Fibroblast of gingiva (primary cell): ENCODE results near the gene PILRA.
"Not testable (repeated sequence)": the region's sequence is repeated elsewhere in the genome, so short reads cannot be mapped to it uniquely, and the experiment has no call there.

Experiments used
- DNase-seq: peaks from one replicate; pipeline ENCODE4 v3.0.0-alpha.2; 2011; ENCODE audit warnings: low read depth

PILRA gene

DNA sequence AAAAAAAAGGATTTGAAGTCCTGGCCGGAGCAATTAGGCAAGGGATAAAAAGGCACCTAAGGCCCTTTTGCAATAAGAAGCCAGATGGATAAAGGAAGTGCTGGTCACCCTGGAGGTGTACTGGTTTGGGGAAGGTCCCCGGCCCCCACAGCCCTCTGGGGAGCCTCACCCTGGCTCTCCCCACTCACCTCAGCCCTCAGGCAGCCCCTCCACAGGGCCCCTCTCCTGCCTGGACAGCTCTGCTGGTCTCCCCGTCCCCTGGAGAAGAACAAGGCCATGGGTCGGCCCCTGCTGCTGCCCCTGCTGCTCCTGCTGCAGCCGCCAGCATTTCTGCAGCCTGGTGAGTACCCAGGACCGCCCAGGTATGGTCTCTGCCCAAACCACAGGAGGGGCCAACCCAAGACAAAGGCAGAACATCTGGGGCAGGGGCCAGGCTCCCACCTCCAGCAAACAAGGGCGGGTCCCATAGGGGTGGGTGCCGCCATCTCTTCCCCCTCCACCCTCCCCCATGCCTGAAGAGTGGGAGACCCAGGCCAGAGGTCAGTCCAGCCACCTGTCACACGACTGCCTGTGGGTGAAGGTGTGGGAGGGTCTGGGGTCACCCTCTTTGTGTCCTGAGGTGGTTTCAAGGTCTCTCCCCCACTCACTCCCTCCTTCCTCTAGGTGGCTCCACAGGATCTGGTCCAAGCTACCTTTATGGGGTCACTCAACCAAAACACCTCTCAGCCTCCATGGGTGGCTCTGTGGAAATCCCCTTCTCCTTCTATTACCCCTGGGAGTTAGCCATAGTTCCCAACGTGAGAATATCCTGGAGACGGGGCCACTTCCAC lies 15.0 kb upstream of the PILRA start, which contains the start of gene PILRB:
Gene PILRB, plus strand, starts transcription at position 91 of the 830 bp plus-strand sequence. Its CDS starts 186 bp downstream, at position 277.
- no peak for DNase-seq

GRCh38 chr7:100358857-100359212 lies 14.5 kb upstream of the PILRA start:
- DNase-seq, result no peak

- DNase-seq, result no peak
Observed at GRCh38 chr7:100360135-100360854, 13.0 kb upstream of the PILRA start.

- DNase-seq, result no peak
Observed at GRCh38 chr7:100363098-100363497, 10.2 kb upstream of the PILRA start.

DNA sequence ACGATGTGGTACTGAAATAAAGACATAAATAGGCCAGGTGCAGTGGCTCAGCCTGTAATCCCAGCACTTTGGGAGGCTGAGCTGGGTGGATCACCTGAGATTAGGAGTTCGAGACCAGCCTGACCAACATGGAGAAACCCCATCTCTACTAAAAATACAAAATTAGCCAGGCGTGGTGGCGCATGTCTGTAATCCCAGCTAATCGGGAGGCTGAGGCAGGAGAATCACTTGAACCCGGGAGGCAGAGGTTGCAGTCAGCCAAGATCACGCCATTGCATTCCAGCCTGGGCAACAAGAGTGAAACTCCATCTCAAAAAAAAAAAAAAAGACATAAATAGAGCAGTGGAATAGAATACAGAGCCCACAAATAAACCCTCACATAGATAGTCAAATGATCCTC lies 9.5 kb upstream of the PILRA start:
- DNase-seq, result not testable (repeated sequence)

- no peak for DNase-seq
Observed at GRCh38 chr7:100364480-100364879, 8.8 kb upstream of the PILRA start.

- DNase-seq, result not testable (repeated sequence)
Observed at GRCh38 chr7:100365998-100366367, 7.3 kb upstream of the PILRA start.

- no peak for DNase-seq
Observed at GRCh38 chr7:100366411-100367250, 6.7 kb upstream of the PILRA start.

DNA sequence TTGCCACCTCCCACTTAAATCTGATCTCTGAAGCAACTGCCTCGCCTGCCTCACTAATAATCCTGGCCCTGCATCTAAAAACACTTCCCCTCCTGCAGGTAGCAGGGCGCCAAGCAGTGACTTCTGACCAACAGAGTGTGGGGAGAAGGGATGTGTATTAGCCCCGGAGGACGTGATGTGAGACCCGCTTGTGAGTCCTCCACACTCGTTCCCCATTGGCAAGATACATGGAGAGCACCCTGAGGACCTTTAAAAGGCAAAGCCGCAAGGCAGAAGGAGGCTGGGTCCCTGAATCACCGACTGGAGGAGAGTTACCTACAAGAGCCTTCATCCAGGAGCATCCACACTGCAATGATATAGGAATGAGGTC lies 6.1 kb upstream of the PILRA start:
- DNase-seq, result no peak

- DNase-seq, result no peak
Observed at GRCh38 chr7:100367676-100368613, 5.3 kb upstream of the PILRA start.

DNA sequence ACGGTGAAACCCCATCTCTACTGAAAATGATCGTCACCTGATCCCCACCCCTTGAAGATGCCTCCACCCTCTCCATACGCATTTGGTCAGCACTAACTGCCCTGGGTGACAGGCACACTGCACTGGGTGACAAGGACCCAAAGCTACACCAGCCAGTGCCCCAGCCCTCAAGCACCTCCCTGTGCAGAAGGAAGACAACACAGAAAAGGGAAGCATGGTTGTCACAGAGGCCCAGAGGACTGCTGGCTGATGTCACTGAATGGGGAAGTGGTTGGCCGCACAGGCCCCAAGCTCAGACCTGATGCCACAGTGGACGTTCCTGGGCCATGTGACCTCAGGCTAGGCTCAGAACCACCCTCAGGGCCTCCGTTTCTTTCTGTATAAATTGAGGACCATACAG lies 4.2 kb upstream of the PILRA start:
- DNase-seq, result no peak

DNA sequence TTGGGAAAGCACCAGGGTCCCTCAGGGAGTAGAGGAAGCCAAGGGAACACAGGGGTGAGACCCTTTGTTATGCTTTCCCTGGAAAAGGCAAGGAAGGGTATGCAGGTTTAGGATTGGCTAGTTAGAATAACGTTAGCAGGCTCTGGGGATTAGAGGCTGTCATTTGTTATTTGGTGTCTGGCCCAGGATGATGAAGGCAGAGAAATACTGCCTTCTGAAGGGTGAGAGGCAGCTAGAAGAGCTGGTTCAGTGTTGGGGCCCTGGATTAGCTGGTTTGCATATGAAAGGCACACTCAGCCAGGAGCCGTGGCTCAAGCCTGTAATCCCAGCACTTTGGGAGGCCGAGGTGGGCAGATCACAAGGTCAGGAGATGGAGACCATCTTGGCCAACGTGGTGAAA lies 3.0 kb upstream of the PILRA start:
- no peak for DNase-seq

GRCh38 chr7:100370746-100371145 lies 2.5 kb upstream of the PILRA start:
- DNase-seq, result no peak

DNA sequence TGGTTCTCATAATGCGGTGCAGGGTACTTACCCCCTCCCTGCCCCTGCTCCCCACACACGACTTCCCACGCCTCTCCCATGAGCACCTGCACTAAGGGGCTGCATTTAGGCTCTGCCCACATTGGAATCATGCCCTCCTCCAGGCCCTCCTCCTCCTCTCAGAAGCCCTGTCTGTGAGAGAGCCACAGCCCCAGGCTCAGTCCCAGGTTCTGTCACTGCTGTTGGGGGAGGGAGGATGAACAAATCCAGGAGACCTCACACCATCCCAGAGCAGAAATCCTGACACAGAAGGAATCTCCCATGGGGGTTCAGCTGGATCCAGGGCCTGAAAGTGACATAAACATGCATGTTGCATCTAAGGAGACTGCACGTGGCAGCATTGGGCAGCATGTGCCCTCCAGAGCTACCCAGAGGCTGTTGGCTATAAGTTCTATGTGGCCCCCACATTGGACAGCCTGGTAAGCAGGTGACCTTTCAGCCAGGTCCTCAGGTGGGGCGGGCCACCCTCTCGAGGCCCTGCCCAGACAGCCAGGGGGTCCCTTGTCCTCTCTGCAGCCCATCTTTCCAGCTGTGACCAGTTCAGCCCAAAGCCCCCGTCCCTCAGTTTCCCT lies 1.6 kb upstream of the PILRA start:
- no peak for DNase-seq

- DNase-seq, result peak; percentile 49
Observed at GRCh38 chr7:100372256-100372655, 1.0 kb upstream of the PILRA start.

DNA sequence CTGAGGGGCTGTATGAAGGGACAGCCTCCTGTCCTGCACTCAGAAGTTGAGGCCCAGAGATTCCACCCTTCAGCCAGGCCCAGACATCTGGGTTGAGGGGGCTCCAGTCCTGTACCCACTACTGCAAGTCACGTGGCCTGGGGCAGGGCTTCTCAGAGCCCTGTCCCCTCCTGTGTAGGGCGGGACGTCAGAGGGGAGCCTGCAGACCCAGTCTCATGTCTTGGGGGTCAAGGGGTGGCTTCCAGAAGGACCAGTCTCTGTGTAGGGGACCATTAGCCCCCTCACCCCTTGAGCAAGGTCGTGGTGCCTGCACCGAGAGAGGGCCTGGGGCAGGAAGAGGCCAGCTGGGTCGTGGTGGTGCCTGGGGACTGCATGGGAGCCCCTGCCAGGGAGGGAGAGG lies 593 bp upstream of the PILRA start:
- no peak for DNase-seq

GRCh38 chr7:100373870-100374598 lies 747 bp downstream of the PILRA start:
- DNase-seq, result not testable (repeated sequence)

GRCh38 chr7:100374601-100375000 lies 1.3 kb downstream of the PILRA start:
- no peak for DNase-seq

- no peak for DNase-seq
Observed at GRCh38 chr7:100376066-100376465, 2.8 kb downstream of the PILRA start.

DNA sequence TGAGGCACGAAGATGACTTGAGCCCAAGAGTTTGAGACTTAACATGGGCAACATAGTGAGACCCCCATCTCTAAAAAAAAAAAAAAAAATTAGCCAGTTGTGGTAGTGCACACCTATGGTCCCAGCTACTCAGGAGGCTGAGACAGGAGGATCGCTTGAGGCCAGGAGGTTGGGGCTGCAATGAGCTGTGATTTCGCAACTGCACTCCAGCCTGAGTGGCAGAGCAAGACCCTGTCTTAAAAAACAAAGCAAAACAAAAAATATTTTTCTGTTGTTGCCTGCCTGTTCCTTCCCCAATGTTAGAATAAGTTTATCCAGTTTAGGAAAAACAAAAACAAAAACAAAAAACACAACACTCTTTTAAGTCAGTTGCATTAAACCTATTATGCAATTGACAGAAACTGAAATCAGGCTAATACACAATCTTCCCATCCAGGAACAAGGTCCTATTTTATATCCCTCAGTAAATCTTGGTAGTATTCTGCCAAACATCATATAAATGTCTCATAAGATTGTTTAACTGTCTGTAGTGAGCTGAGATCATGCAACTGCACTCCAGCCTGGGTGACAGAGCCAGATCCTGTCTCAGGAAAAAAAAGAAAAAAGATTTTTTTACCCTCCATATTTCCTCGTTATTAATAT lies 4.9 kb downstream of the PILRA start:
- DNase-seq, result no peak
